H9 (cell line): ENCODE measurements around the gene INPP5A. TPM values are rescaled to one million over a fixed set of nuclear protein-coding genes. Genes with fewer than 3 reads are reported as not detected.

ENCODE experiments used
- DNase-seq: peaks from one replicate; pipeline ENCODE4 v3.0.0-alpha.2; 2017
- H2AFZ ChIP-seq: one replicate; pipeline ENCODE4 v1.6.1; 2013; ENCODE audit warnings: mild to moderate bottlenecking, low read length, control low read depth, moderate library complexity
- H2AK5ac ChIP-seq: 2 replicates; pipeline ENCODE4 v1.6.1; 2013; ENCODE audit warnings: low read length, control low read depth, mixed read lengths; ENCODE audit not compliant: insufficient read length
- H2BK120ac ChIP-seq: one replicate; pipeline ENCODE4 v1.6.1; 2013; ENCODE audit warnings: low read depth, mild to moderate bottlenecking, low read length, control low read depth, inconsistent platforms; ENCODE audit not compliant: poor library complexity, severe bottlenecking
- H2BK12ac ChIP-seq: 2 replicates; pipeline ENCODE4 v1.6.1; 2013; ENCODE audit warnings: low read length, control low read depth, mixed read lengths, low read depth; ENCODE audit not compliant: insufficient read length
- H2BK15ac ChIP-seq: 2 replicates; pipeline ENCODE4 v1.6.1; 2013; ENCODE audit warnings: low read depth, low read length, control low read depth
- H2BK20ac ChIP-seq: one replicate; pipeline ENCODE4 v1.6.1; 2013; ENCODE audit warnings: low read depth, mild to moderate bottlenecking, low read length, control low read depth, inconsistent platforms; ENCODE audit not compliant: poor library complexity, severe bottlenecking
- H2BK5ac ChIP-seq: 2 replicates; pipeline ENCODE4 v1.6.1; 2013; ENCODE audit warnings: low read length, control low read depth, mixed read lengths; ENCODE audit not compliant: insufficient read length
- H3K14ac ChIP-seq: 2 replicates; pipeline ENCODE4 v1.6.1; 2013; ENCODE audit warnings: low read length, control low read depth; ENCODE audit not compliant: insufficient read depth
- H3K18ac ChIP-seq: 2 replicates; pipeline ENCODE4 v1.6.1; 2013; ENCODE audit warnings: low read depth, mild to moderate bottlenecking, mixed read lengths, low read length, control low read depth; ENCODE audit not compliant: insufficient read length
- H3K23ac ChIP-seq: 2 replicates; pipeline ENCODE4 v1.6.1; 2013; ENCODE audit warnings: low read length, control low read depth, mixed read lengths, low read depth; ENCODE audit not compliant: insufficient read length
- H3K23me2 ChIP-seq: 2 replicates; pipeline ENCODE4 v1.6.1; 2013; ENCODE audit warnings: low read depth, mild to moderate bottlenecking, mixed read lengths, low read length, control low read depth; ENCODE audit not compliant: insufficient read length, poor library complexity, severe bottlenecking
- H3K27ac ChIP-seq: 2 replicates; pipeline ENCODE4 v1.5.1; 2013; ENCODE audit warnings: low read length, control low read depth, mixed read lengths, low read depth; ENCODE audit not compliant: insufficient read length
- H3K27me3 ChIP-seq: 2 replicates; pipeline ENCODE4 v1.6.1; 2013; ENCODE audit warnings: low read length, control low read depth, inconsistent platforms; ENCODE audit not compliant: insufficient read depth
- H3K4ac ChIP-seq: 2 replicates; pipeline ENCODE4 v1.6.1; 2013; ENCODE audit warnings: low read depth, mild to moderate bottlenecking, control low read depth, inconsistent platforms, low read length, moderate library complexity
- H3K4me1 ChIP-seq: 2 replicates; pipeline ENCODE4 v1.6.1; 2013; ENCODE audit warnings: low read length, control low read depth, inconsistent platforms; ENCODE audit not compliant: insufficient read depth
- H3K4me2 ChIP-seq: 2 replicates; pipeline ENCODE4 v1.6.1; 2013; ENCODE audit warnings: low read length, control low read depth, mixed read lengths; ENCODE audit not compliant: insufficient read length, insufficient read depth
- H3K56ac ChIP-seq: 2 replicates; pipeline ENCODE4 v1.6.1; 2013; ENCODE audit warnings: low read depth, mild to moderate bottlenecking, mixed read lengths, low read length, control low read depth; ENCODE audit not compliant: insufficient read length
- H3K79me1 ChIP-seq: 2 replicates; pipeline ENCODE4 v1.6.1; 2013; ENCODE audit warnings: low read depth, mild to moderate bottlenecking, moderate library complexity, low read length, control low read depth, inconsistent platforms; ENCODE audit not compliant: insufficient read depth, poor library complexity, severe bottlenecking
- H3K79me2 ChIP-seq: 2 replicates; pipeline ENCODE4 v1.6.1; 2013; ENCODE audit warnings: low read length, control low read depth, inconsistent platforms; ENCODE audit not compliant: insufficient read depth
- H3K9ac ChIP-seq: 2 replicates; pipeline ENCODE4 v1.6.1; 2013; ENCODE audit warnings: low read length, control low read depth, mixed read lengths; ENCODE audit not compliant: insufficient read length; ENCODE audit errors: extremely low read depth
- H3K9me3 ChIP-seq: one replicate; pipeline ENCODE4 v1.6.1; 2013; ENCODE audit warnings: low read depth, low read length, inconsistent platforms; ENCODE audit not compliant: control insufficient read depth
- H3T11ph ChIP-seq: one replicate; pipeline ENCODE4 v1.6.1; 2013; ENCODE audit warnings: mild to moderate bottlenecking, low read length, control low read depth, inconsistent platforms
- H4K20me1 ChIP-seq: one replicate; pipeline ENCODE4 v1.6.1; 2013; ENCODE audit not compliant: control insufficient read depth, insufficient read length, insufficient read depth
- H4K5ac ChIP-seq: 2 replicates; pipeline ENCODE4 v1.6.1; 2013; ENCODE audit warnings: low read depth, mild to moderate bottlenecking, mixed read lengths, low read length, control low read depth; ENCODE audit not compliant: insufficient read length
- H4K8ac ChIP-seq: replicated peaks from 2 replicates; pipeline ENCODE4 v1.6.1; 2013; ENCODE audit warnings: low read length, control low read depth, mixed read lengths, low read depth; ENCODE audit not compliant: insufficient read length
- H4K91ac ChIP-seq: 2 replicates; pipeline ENCODE4 v1.6.1; 2013; ENCODE audit warnings: low read depth, mild to moderate bottlenecking, moderate library complexity, mixed read lengths, low read length, control low read depth; ENCODE audit not compliant: insufficient read length
- H3K27ac Mint-ChIP-seq, 3 experiments: 2 replicates in 2 of 3; 3 replicates in 1 of 3; pipeline ENCODE4 v1.8.0; 2020 to 2021; ENCODE audit warnings: mixed read lengths in 3 of 3, mild to moderate bottlenecking in 1 of 3, moderate library complexity in 1 of 3
- H3K27me3 Mint-ChIP-seq: 2 replicates; pipeline ENCODE4 v1.8.0; 2021; ENCODE audit warnings: low read depth, mild to moderate bottlenecking, moderate library complexity, mixed read lengths
- H3K36me3 Mint-ChIP-seq, 3 experiments: 2 replicates in 2 of 3; 3 replicates in 1 of 3; pipeline ENCODE4 v1.8.0; 2020 to 2021; ENCODE audit warnings: low read depth in 3 of 3, mixed read lengths in 3 of 3; ENCODE audit not compliant: insufficient read depth in 1 of 3
- H3K4me1 Mint-ChIP-seq, 2 experiments: 2 replicates each; pipeline ENCODE4 v1.8.0; 2020; ENCODE audit warnings: mixed read lengths in 2 of 2
- H3K4me3 Mint-ChIP-seq, 2 experiments: 2 replicates in 1 of 2; 3 replicates in 1 of 2; pipeline ENCODE4 v1.8.0; 2020 to 2021; ENCODE audit warnings: mild to moderate bottlenecking in 2 of 2, mixed read lengths in 2 of 2, moderate library complexity in 1 of 2
- H3K9me3 Mint-ChIP-seq, 2 experiments: 2 replicates in 1 of 2; 3 replicates in 1 of 2; pipeline ENCODE4 v1.8.0; 2020; ENCODE audit warnings: mild to moderate bottlenecking in 2 of 2, mixed read lengths in 2 of 2, moderate library complexity in 1 of 2
- WGBS: extraction: QIAGEN DNeasy Blood & Tissue Kit; methylation state at CpG from one replicate; pipeline ENCODE4 v1.1.7; 2013; ENCODE audit warnings: missing lambda C conversion rate, low lambda C conversion rate, mixed read lengths; ENCODE audit not compliant: insufficient read length; ENCODE audit errors: extremely low coverage; 5-methylcytosine and 5-hydroxymethylcytosine counted together
- total RNA-seq: library from RNA; stranded (reverse); gene quantifications from 2 replicates; pipeline ENCODE4 v1.2.1, GENCODE V29; 2021
- TF ChIP-seq, protein P1 (sequence below): fragments of 200-600 bp; sonication (generic); conservative IDR thresholded peaks from 3 replicates; pipeline ENCODE4 v1.8.0; 2021; ENCODE audit warnings: antibody characterized with exemption, mild to moderate bottlenecking

The INPP5A gene
- total RNA-seq, 1 experiment from 2014 or later: 17.7 TPM

- TF ChIP-seq, protein P1, sequence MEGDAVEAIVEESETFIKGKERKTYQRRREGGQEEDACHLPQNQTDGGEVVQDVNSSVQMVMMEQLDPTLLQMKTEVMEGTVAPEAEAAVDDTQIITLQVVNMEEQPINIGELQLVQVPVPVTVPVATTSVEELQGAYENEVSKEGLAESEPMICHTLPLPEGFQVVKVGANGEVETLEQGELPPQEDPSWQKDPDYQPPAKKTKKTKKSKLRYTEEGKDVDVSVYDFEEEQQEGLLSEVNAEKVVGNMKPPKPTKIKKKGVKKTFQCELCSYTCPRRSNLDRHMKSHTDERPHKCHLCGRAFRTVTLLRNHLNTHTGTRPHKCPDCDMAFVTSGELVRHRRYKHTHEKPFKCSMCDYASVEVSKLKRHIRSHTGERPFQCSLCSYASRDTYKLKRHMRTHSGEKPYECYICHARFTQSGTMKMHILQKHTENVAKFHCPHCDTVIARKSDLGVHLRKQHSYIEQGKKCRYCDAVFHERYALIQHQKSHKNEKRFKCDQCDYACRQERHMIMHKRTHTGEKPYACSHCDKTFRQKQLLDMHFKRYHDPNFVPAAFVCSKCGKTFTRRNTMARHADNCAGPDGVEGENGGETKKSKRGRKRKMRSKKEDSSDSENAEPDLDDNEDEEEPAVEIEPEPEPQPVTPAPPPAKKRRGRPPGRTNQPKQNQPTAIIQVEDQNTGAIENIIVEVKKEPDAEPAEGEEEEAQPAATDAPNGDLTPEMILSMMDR: no peak
- Histone ChIP-seq H3K27me3 (no peaks in the 10 kb centered on the region), H2BK5ac (no peak overlapping the region), H2BK12ac (no peak overlapping the region), H2AK5ac (no peak overlapping the region), H3K23ac (no peak overlapping the region), H3K18ac (no peak overlapping the region), H2AFZ (no peak overlapping the region), H3K79me2 (0 out of 2 replicates have a peak, but pooled peaks cover 1% of the 10 kb centered on the region), H3K79me1 (no peaks in the 10 kb centered on the region), H2BK20ac (no peak overlapping the region), H3K27ac (no peak overlapping the region), H3K23me2 (no peaks in the 10 kb centered on the region), H3K56ac (no peak overlapping the region), H4K20me1 (no peaks in the 10 kb centered on the region), H2BK120ac (no peak overlapping the region), H3K4ac (no peak overlapping the region), H3K9ac (no peak overlapping the region), H3K9me3 (no peaks in the 10 kb centered on the region), H3K4me1 (no peaks in the 10 kb centered on the region), H4K91ac (no peak overlapping the region), H3K4me2 (no peak overlapping the region), H4K8ac (no peak overlapping the region), H3T11ph (no peak overlapping the region), H3K14ac (no peak overlapping the region), H2BK15ac (no peak overlapping the region), H4K5ac (no peak overlapping the region)
- no peak overlapping the region for H3K4me3 Mint-ChIP-seq
- H3K27me3 Mint-ChIP-seq: no peaks in the 10 kb centered on the region; the same call in 1 of the 2 replicates
- peaks cover 0 to 4% (median 0%) of the 10 kb centered on the region in 3 experiments; a peak in 1 of 7 replicates for H3K36me3 Mint-ChIP-seq
- no peaks in the 10 kb centered on the region for H3K9me3 Mint-ChIP-seq
- DNase-seq: no peak
- H3K4me1 Mint-ChIP-seq: peaks cover 9 to 16% of the 10 kb centered on the region in 2 experiments; a peak in 3 of 4 replicates
- no peak overlapping the region for H3K27ac Mint-ChIP-seq
- no CpG with 5 or more reads among the region's 5 CpGs for WGBS
Observed at GRCh38 chr10:132580143-132580542, 42.6 kb downstream of the INPP5A start.
